ENCODE results near the gene ZNF383.
"Not testable (repeated sequence)": the region's sequence is repeated elsewhere in the genome, so short reads cannot be mapped to it uniquely, and the experiment has no call there.

The ZNF383 gene

GRCh38 chr19:37251308-37252229, 33.6 kb downstream of the ZNF383 start (continued):
- TF ChIP-seq ZNF10 (tag by site-specific recombination; IDR thresholded peaks at IDR 0.05) = peak; percentile 11; the same call in 1 of the 2 replicates
- peak; percentile 17; the same call in 1 of the 2 replicates for TF ChIP-seq ZNF2 (tag by site-specific recombination; IDR thresholded peaks at IDR 0.05)
- no peak for TF ChIP-seq ZNF132 (tag by site-specific recombination; IDR thresholded peaks at IDR 0.05; ENCODE audit: borderline replicate concordance)
- TF ChIP-seq ZNF561 (tag by site-specific recombination; IDR thresholded peaks at IDR 0.05; ENCODE audit: borderline replicate concordance) = peak; percentile 82; the same call in 1 of the 2 replicates
- TF ChIP-seq ZNF76 (tag by site-specific recombination; IDR thresholded peaks at IDR 0.05; ENCODE audit: borderline replicate concordance, low read depth) = peak; percentile 84
- TF ChIP-seq ZNF140 (tag by site-specific recombination; IDR thresholded peaks at IDR 0.05) = no peak
- TF ChIP-seq, protein P1, sequence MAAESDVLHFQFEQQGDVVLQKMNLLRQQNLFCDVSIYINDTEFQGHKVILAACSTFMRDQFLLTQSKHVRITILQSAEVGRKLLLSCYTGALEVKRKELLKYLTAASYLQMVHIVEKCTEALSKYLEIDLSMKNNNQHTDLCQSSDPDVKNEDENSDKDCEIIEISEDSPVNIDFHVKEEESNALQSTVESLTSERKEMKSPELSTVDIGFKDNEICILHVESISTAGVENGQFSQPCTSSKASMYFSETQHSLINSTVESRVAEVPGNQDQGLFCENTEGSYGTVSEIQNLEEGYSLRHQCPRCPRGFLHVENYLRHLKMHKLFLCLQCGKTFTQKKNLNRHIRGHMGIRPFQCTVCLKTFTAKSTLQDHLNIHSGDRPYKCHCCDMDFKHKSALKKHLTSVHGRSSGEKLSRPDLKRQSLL (tag by site-specific recombination; IDR thresholded peaks at IDR 0.05) = 0 out of 2 replicates have a peak, but pooled peaks have one; percentile 19
- peak; percentile 79 for TF ChIP-seq SP7 (tag by site-specific recombination; IDR thresholded peaks at IDR 0.05)
- TF ChIP-seq ZNF473 (tag by site-specific recombination; IDR thresholded peaks at IDR 0.05) = no peak
- TF ChIP-seq, protein P2, sequence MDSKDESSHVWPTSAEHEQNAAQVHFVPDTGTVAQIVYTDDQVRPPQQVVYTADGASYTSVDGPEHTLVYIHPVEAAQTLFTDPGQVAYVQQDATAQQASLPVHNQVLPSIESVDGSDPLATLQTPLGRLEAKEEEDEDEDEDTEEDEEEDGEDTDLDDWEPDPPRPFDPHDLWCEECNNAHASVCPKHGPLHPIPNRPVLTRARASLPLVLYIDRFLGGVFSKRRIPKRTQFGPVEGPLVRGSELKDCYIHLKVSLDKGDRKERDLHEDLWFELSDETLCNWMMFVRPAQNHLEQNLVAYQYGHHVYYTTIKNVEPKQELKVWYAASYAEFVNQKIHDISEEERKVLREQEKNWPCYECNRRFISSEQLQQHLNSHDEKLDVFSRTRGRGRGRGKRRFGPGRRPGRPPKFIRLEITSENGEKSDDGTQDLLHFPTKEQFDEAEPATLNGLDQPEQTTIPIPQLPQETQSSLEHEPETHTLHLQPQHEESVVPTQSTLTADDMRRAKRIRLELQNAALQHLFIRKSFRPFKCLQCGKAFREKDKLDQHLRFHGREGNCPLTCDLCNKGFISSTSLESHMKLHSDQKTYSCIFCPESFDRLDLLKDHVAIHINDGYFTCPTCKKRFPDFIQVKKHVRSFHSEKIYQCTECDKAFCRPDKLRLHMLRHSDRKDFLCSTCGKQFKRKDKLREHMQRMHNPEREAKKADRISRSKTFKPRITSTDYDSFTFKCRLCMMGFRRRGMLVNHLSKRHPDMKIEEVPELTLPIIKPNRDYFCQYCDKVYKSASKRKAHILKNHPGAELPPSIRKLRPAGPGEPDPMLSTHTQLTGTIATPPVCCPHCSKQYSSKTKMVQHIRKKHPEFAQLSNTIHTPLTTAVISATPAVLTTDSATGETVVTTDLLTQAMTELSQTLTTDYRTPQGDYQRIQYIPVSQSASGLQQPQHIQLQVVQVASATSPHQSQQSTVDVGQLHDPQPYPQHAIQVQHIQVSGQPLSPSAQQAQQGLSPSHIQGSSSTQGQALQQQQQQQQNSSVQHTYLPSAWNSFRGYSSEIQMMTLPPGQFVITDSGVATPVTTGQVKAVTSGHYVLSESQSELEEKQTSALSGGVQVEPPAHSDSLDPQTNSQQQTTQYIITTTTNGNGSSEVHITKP (tag by site-specific recombination; IDR thresholded peaks at IDR 0.05) = peak; percentile 90
- no peak for TF ChIP-seq GFI1B (tag by site-specific recombination; IDR thresholded peaks at IDR 0.05)
- TF ChIP-seq KLF17 (tag by site-specific recombination; IDR thresholded peaks at IDR 0.05) = peak; percentile 46
- TF ChIP-seq ZNF37A (tag by site-specific recombination; IDR thresholded peaks at IDR 0.05) = peak; percentile 45; the same call in 1 of the 2 replicates
- no peak for TF ChIP-seq BCL11B (tag by site-specific recombination; IDR thresholded peaks at IDR 0.05; ENCODE audit: low read depth)
- TF ChIP-seq ZXDB (tag by site-specific recombination; IDR thresholded peaks at IDR 0.05) = peak; percentile 79
- no peak for TF ChIP-seq ZNF354C (tag by site-specific recombination; IDR thresholded peaks at IDR 0.05; ENCODE audit: borderline replicate concordance, low read depth)
- no peak for TF ChIP-seq ZNF19 (tag by site-specific recombination; IDR thresholded peaks at IDR 0.05; ENCODE audit: low read depth)
- TF ChIP-seq ZNF558 (tag by site-specific recombination; IDR thresholded peaks at IDR 0.05) = peak; percentile 41; the same call in 1 of the 2 replicates
- TF ChIP-seq ZNF280C (tag by site-specific recombination; IDR thresholded peaks at IDR 0.05) = no peak
- TF ChIP-seq HOXA7 (CRISPR knock-in tag; IDR thresholded peaks at IDR 0.05; ENCODE audit: borderline replicate concordance) = no peak
- TF ChIP-seq, protein P3, sequence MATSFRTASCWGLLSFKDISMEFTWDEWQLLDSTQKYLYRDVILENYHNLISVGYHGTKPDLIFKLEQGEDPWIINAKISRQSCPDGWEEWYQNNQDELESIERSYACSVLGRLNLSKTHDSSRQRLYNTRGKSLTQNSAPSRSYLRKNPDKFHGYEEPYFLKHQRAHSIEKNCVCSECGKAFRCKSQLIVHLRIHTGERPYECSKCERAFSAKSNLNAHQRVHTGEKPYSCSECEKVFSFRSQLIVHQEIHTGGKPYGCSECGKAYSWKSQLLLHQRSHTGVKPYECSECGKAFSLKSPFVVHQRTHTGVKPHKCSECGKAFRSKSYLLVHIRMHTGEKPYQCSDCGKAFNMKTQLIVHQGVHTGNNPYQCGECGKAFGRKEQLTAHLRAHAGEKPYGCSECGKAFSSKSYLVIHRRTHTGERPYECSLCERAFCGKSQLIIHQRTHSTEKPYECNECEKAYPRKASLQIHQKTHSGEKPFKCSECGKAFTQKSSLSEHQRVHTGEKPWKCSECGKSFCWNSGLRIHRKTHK (tag by site-specific recombination; IDR thresholded peaks at IDR 0.05) = no peak
- TF ChIP-seq KLF10 (tag by site-specific recombination; IDR thresholded peaks at IDR 0.05) = peak; percentile 89
- no peak for TF ChIP-seq ELK4 (IDR thresholded peaks at IDR 0.05; ENCODE audit: borderline replicate concordance, low read depth, low read length)
- TF ChIP-seq KLF16 (tag by site-specific recombination; IDR thresholded peaks at IDR 0.05) = peak; percentile 55
- TF ChIP-seq ZNF624 (tag by site-specific recombination; IDR thresholded peaks at IDR 0.05) = no peak

DNA sequence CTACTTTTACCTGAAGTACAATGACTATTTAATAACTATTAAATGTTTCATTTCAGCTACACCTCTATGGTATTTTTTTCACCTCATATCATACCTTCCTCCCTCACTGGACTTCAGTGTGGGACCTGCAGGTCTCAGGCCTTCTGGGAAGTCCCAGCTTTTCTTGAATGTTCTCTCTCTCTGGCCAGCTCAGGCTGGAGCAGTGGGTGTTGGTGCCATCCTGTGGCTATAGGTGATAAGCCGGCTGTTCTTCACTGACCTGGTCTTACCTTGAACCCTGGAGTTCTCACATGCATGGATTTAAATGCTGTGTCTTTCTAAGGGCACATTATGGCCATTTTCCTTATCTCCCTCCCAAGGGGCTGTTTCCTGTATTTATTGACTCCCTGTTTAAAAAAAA, 45.0 kb downstream of the ZNF383 start:
- H3K4me3 ChIP-seq (ENCODE audit: low read depth, low read length); POLR2A ChIA-PET; H3K27ac ChIP-seq (ENCODE audit: extremely low read depth, low read depth, low read length); H3K9me3 ChIP-seq (ENCODE audit: control insufficient read depth, insufficient read depth, low read depth, low read length); CTCF ChIA-PET; H3K4me1 ChIP-seq (ENCODE audit: control insufficient read depth, insufficient read depth, low read length): not testable (repeated sequence)
- peaks cover 14 to 52% of the 10 kb centered on the region in 2 experiments; a peak in 2 of 3 replicates for H3K36me3 ChIP-seq (ENCODE audit: control insufficient read depth in 2 of 2, insufficient read depth in 1 of 2, low read length in 2 of 2)
